Astrocyte (in vitro differentiated cells and primary cell): ENCODE results near the gene SLC24A4. TPM values are rescaled to one million over a fixed set of nuclear protein-coding genes. Genes with fewer than 3 reads are reported as not detected.
"Not testable (repeated sequence)": the region's sequence is repeated elsewhere in the genome, so short reads cannot be mapped to it uniquely, and the experiment has no call there.

Source experiments
- DNase-seq: peaks from one replicate; pipeline ENCODE4 v3.0.0-alpha.2; 2010; ENCODE audit warnings: low read depth
- FAIRE-seq: peaks from 2 replicates; lab custom pipeline; 2011; peaks lifted over from hg19 to GRCh38; lab: Jason Lieb, UNC
- H2AFZ ChIP-seq: 2 replicates; pipeline ENCODE4 v1.6.0; 2012; ENCODE audit warnings: low read depth, low read length, inconsistent platforms
- H3K27ac ChIP-seq: 2 replicates; pipeline ENCODE4 v1.5.1; 2011; ENCODE audit warnings: low read depth, low read length, inconsistent platforms
- H3K27me3 ChIP-seq: 2 replicates; pipeline ENCODE4 v1.6.0; 2011; ENCODE audit warnings: low read length, inconsistent platforms; ENCODE audit not compliant: insufficient read depth
- H3K36me3 ChIP-seq: 2 replicates; pipeline ENCODE4 v1.5.1; 2011; ENCODE audit warnings: low read length, inconsistent platforms; ENCODE audit not compliant: insufficient read depth
- H3K4me1 ChIP-seq: 2 replicates; pipeline ENCODE4 v1.5.1; 2011; ENCODE audit warnings: low read length, inconsistent platforms; ENCODE audit not compliant: insufficient read depth
- H3K4me2 ChIP-seq: 2 replicates; pipeline ENCODE4 v1.6.0; 2012; ENCODE audit warnings: low read length, inconsistent platforms
- H3K4me3 ChIP-seq: 2 replicates; pipeline ENCODE4 v1.5.1; 2011; ENCODE audit warnings: low read depth, mild to moderate bottlenecking, low read length, inconsistent platforms; ENCODE audit not compliant: insufficient read depth
- H3K79me2 ChIP-seq: 2 replicates; pipeline ENCODE4 v1.6.0; 2012; ENCODE audit warnings: mild to moderate bottlenecking, low read length, inconsistent platforms; ENCODE audit not compliant: insufficient read depth
- H3K9ac ChIP-seq: 2 replicates; pipeline ENCODE4 v1.6.0; 2012; ENCODE audit warnings: mild to moderate bottlenecking, low read length, inconsistent platforms
- H3K9me3 ChIP-seq: 2 replicates; pipeline ENCODE4 v1.5.1; 2012; ENCODE audit warnings: low read depth, mild to moderate bottlenecking, low read length, inconsistent platforms; ENCODE audit not compliant: insufficient read depth
- H4K20me1 ChIP-seq: 2 replicates; pipeline ENCODE4 v1.6.0; 2012; ENCODE audit warnings: low read length, inconsistent platforms; ENCODE audit not compliant: insufficient read depth
- H3K27ac Mint-ChIP-seq: one replicate; pipeline ENCODE4 v1.8.0; 2021; ENCODE audit warnings: mild to moderate bottlenecking, mixed read lengths; ENCODE audit not compliant: unreplicated experiment
- H3K27me3 Mint-ChIP-seq: one replicate; pipeline ENCODE4 v1.8.0; 2021; ENCODE audit warnings: low read depth, mixed read lengths; ENCODE audit not compliant: unreplicated experiment
- H3K36me3 Mint-ChIP-seq: one replicate; pipeline ENCODE4 v1.8.0; 2021; ENCODE audit warnings: low read depth, mixed read lengths; ENCODE audit not compliant: unreplicated experiment
- H3K4me1 Mint-ChIP-seq: one replicate; pipeline ENCODE4 v1.8.0; 2021; ENCODE audit warnings: low read depth, mixed read lengths; ENCODE audit not compliant: unreplicated experiment
- H3K4me3 Mint-ChIP-seq: one replicate; pipeline ENCODE4 v1.8.0; 2021; ENCODE audit warnings: mild to moderate bottlenecking, moderate library complexity, mixed read lengths; ENCODE audit not compliant: unreplicated experiment
- H3K9me3 Mint-ChIP-seq: one replicate; pipeline ENCODE4 v1.8.0; 2021; ENCODE audit warnings: mild to moderate bottlenecking, mixed read lengths; ENCODE audit not compliant: unreplicated experiment
- CTCF ChIP-seq: IDR thresholded peaks from 2 replicates; pipeline ENCODE4 v1.5.1; 2011; ENCODE audit warnings: low read depth, mild to moderate bottlenecking, inconsistent platforms, low read length, moderate library complexity; ENCODE audit not compliant: insufficient read depth
- EZH2 ChIP-seq: IDR thresholded peaks from 2 replicates; pipeline ENCODE4 v1.6.1; 2012; ENCODE audit warnings: mild to moderate bottlenecking, low read length, inconsistent platforms; ENCODE audit not compliant: insufficient read depth
- total RNA-seq: library from RNA; stranded (reverse); gene quantifications from 2 replicates; pipeline ENCODE4 v1.2.1, GENCODE V29; 2021

The SLC24A4 gene
- total RNA-seq, 1 donor from 2014 or later, result not detected

GRCh38 chr14:92400579-92401444 lies 77.8 kb downstream of the SLC24A4 start:
- Histone ChIP-seq H3K9me3 (no peaks in the 10 kb centered on the region), H3K9ac (no peak overlapping the region), H3K79me2 (no peaks in the 10 kb centered on the region), H3K4me3 (no peak overlapping the region), H3K27me3 (no peaks in the 10 kb centered on the region), H3K4me1 (peaks cover 13% of the 10 kb centered on the region), H2AFZ (no peak overlapping the region), H3K4me2 (no peak overlapping the region), H4K20me1 (no peaks in the 10 kb centered on the region), H3K36me3 (no peaks in the 10 kb centered on the region), H3K27ac (no peak overlapping the region)
- no peak for FAIRE-seq
- H3K27ac Mint-ChIP-seq, result no peak overlapping the region
- H3K27me3 Mint-ChIP-seq, result peaks cover 4% of the 10 kb centered on the region
- DNase-seq, result no peak
- no peak overlapping the region for H3K4me3 Mint-ChIP-seq
- TF ChIP-seq CTCF (no peak), EZH2 (no peak)
- H3K4me1 Mint-ChIP-seq, result peaks cover 17% of the 10 kb centered on the region
- H3K36me3 Mint-ChIP-seq, result no peaks in the 10 kb centered on the region
- H3K9me3 Mint-ChIP-seq, result peaks cover 14% of the 10 kb centered on the region

- Mint-ChIP-seq H3K36me3 (no peaks in the 10 kb centered on the region), H3K4me3 (no peak overlapping the region), H3K9me3 (peaks cover 17% of the 10 kb centered on the region), H3K4me1 (peaks cover 17% of the 10 kb centered on the region), H3K27me3 (peaks cover 4% of the 10 kb centered on the region), H3K27ac (no peak overlapping the region)
- H3K27ac ChIP-seq, result no peak overlapping the region
- TF ChIP-seq EZH2, result no peak
- TF ChIP-seq CTCF, result no peak
- H4K20me1 ChIP-seq, result no peaks in the 10 kb centered on the region
- no peak for FAIRE-seq
- no peak overlapping the region for H3K4me3 ChIP-seq
- H2AFZ ChIP-seq, result no peak overlapping the region
- no peaks in the 10 kb centered on the region for H3K79me2 ChIP-seq
- no peak overlapping the region for H3K4me2 ChIP-seq
- no peaks in the 10 kb centered on the region for H3K36me3 ChIP-seq
- H3K9ac ChIP-seq, result no peak overlapping the region
- H3K4me1 ChIP-seq, result peaks cover 13% of the 10 kb centered on the region
- no peaks in the 10 kb centered on the region for H3K9me3 ChIP-seq
- DNase-seq, result no peak
- no peaks in the 10 kb centered on the region for H3K27me3 ChIP-seq
These were observed 78.6 kb downstream of the SLC24A4 start for GRCh38 chr14:92401561-92401960.

- H3K36me3 ChIP-seq, H3K27ac ChIP-seq, H3K27ac Mint-ChIP-seq, H3K27me3 Mint-ChIP-seq, H3K9me3 ChIP-seq, H3K4me2 ChIP-seq, H3K4me1 ChIP-seq, H3K36me3 Mint-ChIP-seq, H4K20me1 ChIP-seq, H3K79me2 ChIP-seq, H2AFZ ChIP-seq, H3K4me3 Mint-ChIP-seq, H3K4me3 ChIP-seq, H3K27me3 ChIP-seq, H3K9ac ChIP-seq, FAIRE-seq, DNase-seq: not testable (repeated sequence)
- Mint-ChIP-seq H3K9me3 (peaks cover 23% of the 10 kb centered on the region), H3K4me1 (peaks cover 11% of the 10 kb centered on the region)
These were observed 79.5 kb downstream of the SLC24A4 start for GRCh38 chr14:92402500-92402899.
